ENCODE results near the gene PLAGL2.
A peak's percentile ranks its signal among the peaks of the same experiment; 100 is the strongest.
"Not testable (repeated sequence)": the region's sequence is repeated elsewhere in the genome, so short reads cannot be mapped to it uniquely, and the experiment has no call there.

Gene PLAGL2

GRCh38 chr20:32179934-32180333, 27.6 kb downstream of the PLAGL2 start:
- no peak for DNase-seq (ENCODE audit: low read depth)

- DNase-seq (ENCODE audit: low read depth) = no peak
Measured at GRCh38 chr20:32179515-32179914, 28.0 kb downstream of the PLAGL2 start.

- DNase-seq (ENCODE audit: low read depth) = not testable (repeated sequence)
Measured at GRCh38 chr20:32177696-32178095, 29.8 kb downstream of the PLAGL2 start.

- DNase-seq (ENCODE audit: low read depth) = no peak
Measured at GRCh38 chr20:32168184-32168910, 39.2 kb downstream of the PLAGL2 start.

- no peak for DNase-seq (ENCODE audit: low read depth)
Measured at GRCh38 chr20:32167552-32167951, 40.0 kb downstream of the PLAGL2 start.

GRCh38 chr20:32165836-32166545, 41.6 kb downstream of the PLAGL2 start:
- DNase-seq (ENCODE audit: low read depth) = no peak

- no peak for DNase-seq (ENCODE audit: low read depth)
Measured at GRCh38 chr20:32164984-32165735, 42.4 kb downstream of the PLAGL2 start.

GRCh38 chr20:32163951-32164350, 43.6 kb downstream of the PLAGL2 start:
- no peak for DNase-seq (ENCODE audit: low read depth)

- DNase-seq (ENCODE audit: low read depth) = no peak
Measured at GRCh38 chr20:32162351-32162750, 45.2 kb downstream of the PLAGL2 start.

GRCh38 chr20:32160341-32160740, 47.2 kb downstream of the PLAGL2 start:
- no peak for DNase-seq (ENCODE audit: low read depth)

GRCh38 chr20:32159766-32160221, 47.7 kb downstream of the PLAGL2 start:
- no peak for DNase-seq (ENCODE audit: low read depth)

GRCh38 chr20:32158943-32159660, 48.4 kb downstream of the PLAGL2 start:
- no peak for DNase-seq (ENCODE audit: low read depth)

GRCh38 chr20:32158351-32158750, 49.2 kb downstream of the PLAGL2 start:
- DNase-seq (ENCODE audit: low read depth) = no peak

- DNase-seq (ENCODE audit: low read depth) = no peak
Measured at GRCh38 chr20:32157611-32158010, 49.9 kb downstream of the PLAGL2 start.

- peak; percentile 79 for DNase-seq (ENCODE audit: low read depth)
Measured at GRCh38 chr20:32155017-32155981, 52.2 kb downstream of the PLAGL2 start.

GRCh38 chr20:32153771-32154170, 53.8 kb downstream of the PLAGL2 start:
- DNase-seq (ENCODE audit: low read depth) = no peak

- no peak for DNase-seq (ENCODE audit: low read depth)
Measured at GRCh38 chr20:32153156-32153665, 54.3 kb downstream of the PLAGL2 start.

GRCh38 chr20:32152421-32153155, 55.0 kb downstream of the PLAGL2 start:
- no peak for DNase-seq (ENCODE audit: low read depth)

- no peak for DNase-seq (ENCODE audit: low read depth)
Measured at GRCh38 chr20:32150291-32150848, 57.2 kb downstream of the PLAGL2 start.
